HG03342 (cell line): Measurements from ENCODE around the gene ATP8A2.

ENCODE experiments used
- ATAC-seq: cut with Tn5 transposase; IDR thresholded peaks from one replicate; pipeline ENCODE4 v1.9.1; 2021; ENCODE audit warnings: mild to moderate bottlenecking, moderate library complexity; ENCODE audit not compliant: unreplicated experiment

Gene ATP8A2

DNA sequence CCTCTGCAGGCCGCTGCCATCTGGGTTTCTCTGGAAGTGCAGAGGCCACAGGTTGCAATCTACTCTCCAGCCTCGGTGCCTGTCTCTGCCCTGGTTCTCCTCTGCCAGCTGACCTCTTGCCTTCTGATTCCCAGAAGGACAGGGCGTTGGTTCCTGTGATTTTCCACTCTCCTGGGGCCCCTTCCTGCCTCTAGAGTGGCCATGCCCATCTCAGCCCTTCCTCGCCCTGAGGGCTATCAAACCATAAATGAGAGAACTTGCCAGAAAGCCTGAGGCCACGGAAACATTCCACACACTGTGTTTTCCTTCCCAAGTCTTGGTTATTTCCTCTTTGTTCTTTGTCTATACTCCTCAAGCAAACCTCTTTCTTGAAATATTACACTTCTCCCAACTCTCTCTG, 533.8 kb downstream of the ATP8A2 start:
- ATAC-seq: no peak

DNA sequence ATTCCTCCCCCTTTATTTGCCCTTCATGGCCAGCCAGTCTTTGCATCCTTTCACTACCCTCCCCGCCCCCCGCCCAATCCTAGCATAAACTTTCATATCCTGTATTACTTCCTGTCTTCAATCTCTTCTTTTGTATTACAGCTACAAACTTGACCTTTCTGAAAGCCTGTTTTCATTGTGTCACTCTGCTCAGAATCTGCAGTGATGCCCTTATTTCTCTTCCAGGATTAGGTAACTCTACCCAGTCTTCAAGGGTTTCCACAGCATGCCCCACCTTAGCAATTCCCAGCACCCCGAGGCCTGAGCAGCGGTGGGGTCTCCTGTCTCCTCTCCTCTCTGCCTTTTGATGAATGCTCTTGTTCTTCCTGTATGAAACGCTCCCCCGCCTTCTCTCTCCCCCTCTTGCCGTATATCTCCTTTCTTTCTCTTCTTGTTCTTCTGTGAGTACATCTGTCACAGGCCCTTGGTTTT, 534.5 kb downstream of the ATP8A2 start:
- ATAC-seq: no peak

DNA sequence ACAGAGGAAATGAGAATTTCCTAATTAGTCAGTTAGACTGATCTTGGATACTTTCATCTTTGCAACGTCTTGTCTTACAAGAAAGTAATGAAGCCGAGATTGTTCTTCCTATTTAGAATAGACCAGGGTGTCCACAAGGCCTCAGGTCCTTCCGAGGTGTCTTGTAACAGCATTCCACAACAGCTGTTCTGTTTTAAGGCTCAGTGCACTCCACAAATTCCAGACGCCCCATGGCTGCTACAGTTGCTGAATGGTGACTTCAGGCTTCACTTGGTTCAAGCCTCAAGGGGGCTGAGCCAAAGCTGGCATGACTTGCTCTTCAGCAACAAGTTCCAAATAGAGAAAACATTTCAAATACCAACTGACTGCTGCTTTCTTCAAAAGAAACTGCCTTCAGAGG, 536.6 kb downstream of the ATP8A2 start:
- ATAC-seq: no peak

DNA sequence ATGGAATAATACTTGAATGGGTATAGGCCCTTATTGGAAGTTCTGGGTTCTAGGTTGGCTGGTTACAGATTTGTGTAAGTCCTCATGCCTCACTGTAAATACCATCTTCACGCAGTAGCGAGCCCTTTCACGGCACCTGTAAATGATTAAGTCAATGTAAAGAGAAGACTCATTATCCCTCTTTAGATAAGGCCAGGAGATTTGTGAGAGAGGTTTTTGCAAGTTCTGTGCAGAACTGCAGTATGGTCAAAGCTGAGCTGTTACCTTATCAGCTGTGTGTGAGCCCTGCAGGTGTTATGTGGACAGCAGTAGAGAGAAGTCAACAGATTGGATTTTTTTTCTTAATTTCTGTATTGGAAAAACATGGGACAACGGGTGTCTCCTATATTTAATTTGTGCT, 538.5 kb downstream of the ATP8A2 start:
- ATAC-seq: no peak

DNA sequence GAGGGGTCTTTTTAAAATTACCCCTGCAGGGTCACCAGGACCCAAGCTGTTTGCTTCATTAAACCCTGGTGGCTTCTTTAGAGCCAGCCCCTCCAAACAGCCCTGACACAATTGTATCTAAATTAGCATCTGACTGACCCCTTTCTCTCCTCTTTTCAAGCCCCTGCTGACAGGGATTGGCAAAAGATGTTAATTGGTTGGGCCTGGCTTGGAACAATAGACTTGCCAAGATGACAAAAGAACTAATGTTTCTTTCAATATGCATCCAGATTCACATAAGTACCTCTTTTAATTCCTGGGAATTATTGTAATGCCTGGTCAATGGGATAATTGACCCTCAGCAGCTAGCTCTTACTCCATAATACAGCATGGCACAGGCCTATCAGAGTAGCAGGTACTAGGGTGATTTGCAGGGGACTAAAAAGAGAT, 539.2 kb downstream of the ATP8A2 start:
- ATAC-seq: no peak

DNA sequence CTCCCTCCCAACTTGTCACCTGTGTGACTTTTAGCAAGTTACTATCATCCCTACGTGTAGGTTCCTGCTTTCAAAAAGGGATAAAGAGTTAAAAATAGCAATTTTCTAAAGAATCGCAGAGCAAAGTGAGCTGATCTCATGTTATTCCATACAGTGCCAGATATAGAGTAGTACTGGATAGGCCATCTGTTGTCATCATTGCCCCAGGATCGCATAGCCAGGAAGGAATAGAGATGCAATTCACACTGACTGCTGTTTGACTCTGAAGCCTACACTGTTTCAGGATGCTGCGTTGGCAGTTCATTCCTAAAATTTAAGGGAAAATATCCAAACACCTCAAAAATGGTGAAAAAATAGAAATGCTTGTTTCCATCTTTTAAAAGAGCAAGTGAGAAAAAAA, 541.2 kb downstream of the ATP8A2 start:
- no peak for ATAC-seq

DNA sequence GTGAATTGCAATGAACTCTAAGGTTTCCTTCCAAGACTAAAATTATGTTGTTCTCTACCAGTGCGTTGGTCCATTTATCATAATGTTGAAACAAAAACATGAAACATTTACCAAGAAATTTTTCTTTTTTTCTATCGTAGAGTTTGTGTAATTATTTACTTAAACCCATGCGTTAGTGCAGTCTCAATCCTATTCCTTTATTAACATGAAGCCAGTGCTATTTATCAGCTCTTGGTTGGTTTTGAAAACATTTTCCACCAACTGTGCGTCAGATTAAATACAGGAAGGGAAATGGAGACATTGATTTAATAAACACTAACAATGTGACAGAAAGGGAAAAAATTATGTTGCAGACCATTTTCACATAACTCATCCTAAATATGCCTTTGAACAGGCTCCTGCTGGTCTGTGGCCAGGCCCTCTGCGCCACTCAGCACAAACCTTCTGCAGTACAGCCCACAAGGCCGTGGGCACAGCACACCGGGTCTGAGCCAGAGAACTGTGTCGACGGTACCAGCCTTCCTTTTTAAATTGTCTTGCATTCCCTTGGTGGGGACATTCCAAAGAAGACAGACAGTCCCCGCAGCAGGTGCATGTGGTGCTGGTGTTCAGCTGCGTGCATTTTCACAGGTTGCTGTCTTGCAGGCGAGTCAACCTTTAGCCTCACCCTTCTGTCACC, 544.2 kb downstream of the ATP8A2 start:
- no peak for ATAC-seq

DNA sequence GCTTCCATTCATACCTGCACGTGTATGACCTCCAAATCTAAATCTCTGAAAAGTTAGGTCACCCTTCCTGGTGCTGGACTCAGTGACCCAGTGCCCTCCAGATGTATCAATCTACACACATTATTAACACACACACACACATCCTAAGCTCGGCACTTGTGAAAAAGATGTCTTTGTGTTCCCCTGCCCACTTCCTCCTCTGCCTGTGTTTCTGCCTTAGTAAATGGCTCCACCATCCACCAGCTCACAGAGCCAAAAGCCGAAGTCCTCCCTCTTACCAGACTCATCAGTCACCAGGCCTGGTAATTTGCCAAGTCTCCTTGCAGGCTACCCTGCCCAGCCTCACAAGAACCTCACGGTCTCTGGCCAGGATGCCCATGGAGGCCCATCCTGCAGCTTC, 548.5 kb downstream of the ATP8A2 start:
- no peak for ATAC-seq

DNA sequence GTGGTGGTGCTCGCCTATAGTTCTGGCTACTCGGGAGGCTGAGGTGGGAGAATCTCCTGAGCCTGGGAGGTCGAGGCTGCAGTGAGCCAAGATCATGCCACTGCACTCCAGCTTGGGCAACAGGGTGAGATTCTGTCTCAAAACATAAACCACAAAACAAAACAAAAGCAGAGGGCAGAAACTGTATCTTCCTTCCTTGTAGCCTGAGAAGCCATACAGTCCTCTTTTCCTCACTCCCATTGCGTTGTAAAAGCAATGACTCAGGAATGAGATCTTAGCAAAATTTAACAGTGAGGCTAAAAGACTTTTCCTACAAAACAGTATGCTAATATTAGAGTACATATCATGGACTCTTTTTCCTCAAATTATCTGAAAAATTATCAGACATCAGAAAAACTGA, 549.2 kb downstream of the ATP8A2 start:
- ATAC-seq: no peak

DNA sequence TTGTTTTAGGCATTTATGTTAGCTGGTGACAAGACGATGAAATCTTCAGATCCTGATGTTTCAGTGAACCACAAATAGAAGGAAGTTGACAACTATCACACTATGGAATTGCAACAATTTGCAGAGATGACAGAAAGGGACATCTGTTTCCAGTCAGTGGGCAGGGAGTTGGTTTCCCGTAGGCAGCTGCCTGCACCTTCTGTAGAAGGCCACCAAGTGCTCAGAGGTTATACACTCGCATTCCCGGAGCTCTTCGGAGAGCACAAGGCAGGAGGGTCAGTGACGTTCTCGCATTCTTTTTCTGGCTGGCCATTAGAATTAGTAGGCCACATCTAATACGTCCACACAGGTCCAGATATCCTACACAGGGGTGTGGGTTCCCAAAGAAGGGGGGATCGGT, 550.6 kb downstream of the ATP8A2 start:
- no peak for ATAC-seq

DNA sequence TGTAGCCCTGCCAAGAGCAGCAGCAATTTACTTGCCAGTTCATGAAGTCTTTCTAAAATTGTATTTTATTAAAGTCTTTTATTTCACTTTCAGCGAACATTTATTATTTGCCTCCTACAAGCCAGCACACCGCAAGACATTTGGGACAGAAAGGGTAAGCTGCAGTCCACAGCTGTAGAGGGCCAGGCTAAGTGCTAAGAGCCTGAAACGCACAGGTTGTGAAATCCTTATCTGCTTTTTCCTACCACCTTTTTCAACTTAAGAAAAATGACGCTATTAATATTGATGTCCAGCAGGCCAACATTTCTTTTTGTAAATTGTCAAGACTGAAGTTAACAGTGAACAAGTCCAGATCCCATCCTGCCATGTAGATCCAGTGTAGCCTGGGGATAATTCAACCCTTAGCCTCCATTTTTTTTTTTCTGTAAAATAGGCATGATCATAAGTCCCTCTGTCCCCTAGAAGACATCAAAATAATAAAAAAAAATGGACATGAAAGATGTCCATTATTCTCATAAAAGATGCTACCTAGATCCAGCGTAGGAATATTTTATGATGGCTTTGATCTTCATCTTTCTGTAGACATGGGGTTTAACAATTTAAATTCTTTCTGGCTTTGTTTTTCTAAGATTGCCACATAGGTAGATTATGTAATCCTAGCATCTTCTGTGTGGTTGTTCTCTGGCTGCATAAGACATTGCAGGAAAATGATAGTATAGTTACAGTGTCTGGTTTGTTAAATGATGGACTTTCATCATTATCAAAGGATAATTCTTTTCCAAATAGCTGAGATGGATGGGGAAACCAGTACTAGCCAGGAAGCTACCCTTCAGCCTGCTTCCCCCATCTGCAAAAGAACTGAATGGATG, 551.7 kb downstream of the ATP8A2 start:
- ATAC-seq: no peak

DNA sequence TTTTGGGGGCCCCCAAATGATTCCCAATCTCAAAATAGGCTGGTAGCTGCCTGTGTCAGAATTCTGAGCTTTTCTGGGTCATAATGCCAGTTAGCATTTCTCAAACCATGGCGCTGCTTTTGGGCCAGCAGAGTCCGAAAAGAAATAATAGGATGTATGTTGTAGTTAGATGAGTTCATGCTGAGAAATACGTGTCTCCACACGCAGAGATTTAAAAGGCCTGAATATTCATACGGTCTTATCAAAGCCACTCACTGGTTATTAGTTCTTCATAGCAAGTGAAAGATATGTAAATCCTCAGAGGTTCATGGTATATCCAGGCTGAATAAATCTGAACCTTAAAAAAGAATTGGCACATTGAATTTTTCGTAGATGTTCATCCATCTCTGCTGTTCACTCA, 555.6 kb downstream of the ATP8A2 start:
- ATAC-seq: no peak

DNA sequence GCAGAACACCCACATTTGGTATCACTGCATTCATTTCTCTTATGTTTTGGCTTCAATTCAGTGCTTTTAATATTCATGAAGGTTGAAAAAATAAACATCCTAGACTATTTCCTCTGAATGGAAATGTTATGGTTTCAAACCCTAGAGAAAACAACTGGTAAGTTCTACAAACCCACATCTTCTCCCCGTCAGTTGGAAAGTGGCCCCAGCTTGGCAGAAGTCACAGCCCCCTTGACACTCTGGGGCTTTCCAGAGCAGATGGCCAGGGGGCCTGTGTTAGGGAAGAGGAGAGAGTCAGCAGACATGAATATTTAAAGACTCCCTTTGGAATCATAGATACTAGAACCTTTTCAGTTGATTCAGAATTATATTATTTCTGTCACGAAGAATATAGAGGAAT, 556.2 kb downstream of the ATP8A2 start:
- ATAC-seq: no peak

DNA sequence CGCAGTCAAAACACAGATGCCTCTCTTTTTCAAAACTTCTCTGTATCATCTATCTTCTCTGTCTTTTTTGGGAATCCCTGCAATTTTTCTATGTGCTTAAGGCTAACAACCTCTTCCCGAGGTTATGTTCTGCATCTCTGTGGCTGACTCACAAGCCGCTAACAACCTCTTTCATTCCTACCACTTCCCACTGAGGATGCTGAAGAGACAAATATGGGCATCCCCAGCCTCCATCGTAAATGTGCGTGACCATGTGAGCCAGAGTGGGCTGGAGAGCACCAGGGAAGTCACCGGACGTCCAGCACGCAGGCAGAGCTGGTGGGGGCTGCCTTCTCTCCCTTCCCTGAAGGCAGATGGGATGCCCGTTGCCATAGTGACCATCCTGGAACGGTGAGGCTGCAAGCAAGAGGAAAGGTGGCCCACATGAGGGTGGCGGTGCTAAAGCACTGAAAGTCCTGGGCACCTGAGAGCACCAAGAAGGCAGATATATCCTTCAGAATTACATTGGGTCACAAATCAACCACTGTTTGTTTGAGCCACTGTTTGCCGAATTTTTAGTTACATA, 557.2 kb downstream of the ATP8A2 start:
- ATAC-seq: no peak

DNA sequence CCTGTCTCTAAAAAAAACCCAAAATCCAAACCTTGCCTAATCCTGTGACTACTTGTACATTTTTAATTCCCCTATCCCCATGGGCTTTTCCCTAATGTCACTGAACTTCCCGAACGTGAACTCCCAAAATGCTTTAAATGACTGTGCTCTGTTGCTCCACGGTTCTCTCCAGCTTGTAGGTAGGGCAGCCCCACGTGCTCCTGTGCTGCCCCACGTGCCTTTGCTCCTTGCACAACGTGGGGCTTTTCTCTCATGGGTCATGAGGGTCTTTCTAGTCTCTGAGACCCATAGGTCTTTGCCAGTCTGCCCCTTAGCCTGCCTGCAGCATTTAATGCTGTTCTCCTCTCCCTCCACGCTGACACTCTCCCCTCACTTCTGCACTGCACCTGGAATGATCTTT, 558.0 kb downstream of the ATP8A2 start:
- ATAC-seq: no peak

DNA sequence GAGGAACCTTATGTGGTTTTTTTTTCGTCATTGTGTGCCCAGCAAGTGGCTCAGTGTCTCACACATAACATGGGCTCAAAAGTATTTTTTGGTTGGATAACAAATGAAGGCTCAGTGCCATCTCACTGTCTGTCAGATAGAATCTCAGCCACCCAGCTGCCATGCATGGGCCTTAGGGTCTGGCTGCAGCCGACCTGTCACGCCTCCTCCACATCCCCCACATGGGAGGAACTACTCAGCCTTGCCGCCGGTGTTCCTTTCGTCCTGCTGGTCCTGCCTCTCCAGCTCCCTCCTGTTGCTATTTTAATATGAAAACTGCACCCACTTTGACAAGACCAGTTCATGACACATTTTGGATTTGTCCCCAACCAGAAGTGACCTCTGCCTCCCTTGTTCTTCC, 558.9 kb downstream of the ATP8A2 start:
- ATAC-seq: no peak

DNA sequence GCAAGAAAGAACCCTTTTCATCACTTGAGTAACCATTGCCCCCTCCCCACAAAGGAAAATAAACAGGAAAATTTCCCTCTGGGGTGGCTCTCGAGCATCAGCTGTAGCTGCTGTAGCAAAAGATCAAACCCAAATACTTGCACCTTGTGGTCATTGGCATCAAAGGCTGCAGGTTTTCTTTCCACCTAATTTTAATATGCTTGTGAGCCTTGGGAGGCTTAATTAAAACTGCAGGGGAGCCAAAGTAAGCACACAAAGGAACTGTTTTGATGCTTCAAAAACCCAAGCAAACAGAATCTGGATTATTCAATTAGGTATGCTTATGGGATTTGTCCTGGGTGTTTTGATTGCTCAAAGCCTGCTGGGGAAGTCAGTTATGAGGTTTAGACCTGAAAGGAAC, 560.6 kb downstream of the ATP8A2 start:
- ATAC-seq: no peak

DNA sequence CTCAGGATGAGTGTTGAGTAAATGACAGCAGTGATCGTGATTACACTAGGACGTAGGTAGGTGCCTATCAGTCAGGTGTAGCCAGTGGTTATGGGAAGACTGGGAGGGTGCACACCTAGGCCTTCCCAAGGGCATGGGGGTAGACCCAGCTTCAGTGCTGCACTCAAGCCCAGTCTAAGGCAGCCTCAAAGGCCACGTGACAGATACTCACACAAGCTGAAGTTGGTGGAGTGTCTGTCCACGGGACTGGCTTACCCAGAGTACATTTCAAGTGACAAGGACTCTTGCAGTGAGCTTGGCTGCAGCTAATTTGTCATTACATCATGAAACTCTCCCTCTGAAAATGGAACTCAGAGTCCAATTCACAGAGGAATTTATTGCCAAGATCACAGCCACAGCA, 561.7 kb downstream of the ATP8A2 start:
- ATAC-seq: no peak

DNA sequence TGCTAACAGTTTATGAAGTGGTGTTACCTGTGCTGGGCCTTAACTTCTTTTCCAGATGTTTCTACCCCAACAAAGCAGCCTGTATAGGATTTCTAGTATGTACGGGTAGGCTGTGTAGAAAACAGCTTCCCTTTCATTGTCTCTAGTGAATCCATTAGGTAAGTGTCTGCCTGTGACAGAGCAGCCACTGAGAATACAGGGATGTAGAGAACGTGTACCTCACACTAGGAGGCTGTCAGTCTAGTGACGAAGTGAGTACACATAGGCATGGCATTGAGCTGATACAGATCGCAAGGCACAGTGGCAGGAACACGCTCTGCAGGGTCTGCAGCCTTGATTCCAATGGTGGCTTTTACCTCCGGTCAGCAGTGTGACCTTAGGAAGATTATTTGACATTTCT, 562.4 kb downstream of the ATP8A2 start:
- ATAC-seq: no peak

DNA sequence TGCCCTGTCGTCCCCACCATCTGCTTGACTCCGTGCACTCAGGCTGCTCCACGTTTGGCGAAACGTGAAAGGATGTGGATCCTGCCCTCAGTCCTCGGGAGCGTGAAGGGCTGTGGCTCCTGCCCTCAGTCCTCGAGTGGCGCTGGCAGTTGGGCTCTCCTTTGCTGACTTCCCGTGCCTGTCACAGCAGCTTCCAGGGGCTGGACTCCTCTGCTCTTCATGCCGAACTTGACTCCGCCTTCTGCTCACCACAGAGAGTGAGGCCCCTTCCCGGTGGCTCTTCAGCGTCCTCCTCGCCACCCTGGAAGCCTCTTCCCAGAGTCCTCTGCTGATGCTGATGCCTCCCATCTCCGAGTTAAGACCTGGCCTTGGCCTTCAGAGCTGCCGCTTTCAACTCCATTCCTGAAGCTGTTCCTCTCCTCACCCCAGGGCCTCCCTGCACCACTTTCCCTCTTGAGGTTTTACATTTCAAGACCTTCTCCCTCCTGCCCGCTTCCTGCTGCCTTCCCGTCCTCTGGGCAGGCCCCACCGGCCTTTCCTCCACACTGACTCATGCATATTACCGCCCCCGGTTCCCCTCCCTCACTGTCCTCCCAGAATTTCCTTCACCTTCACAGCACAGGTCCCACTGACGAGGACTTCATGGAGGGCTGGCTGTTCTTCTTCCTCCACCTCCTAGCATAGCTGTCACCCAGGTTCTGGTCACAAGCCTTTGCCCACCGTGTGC, 568.4 kb downstream of the ATP8A2 start:
- ATAC-seq: no peak

DNA sequence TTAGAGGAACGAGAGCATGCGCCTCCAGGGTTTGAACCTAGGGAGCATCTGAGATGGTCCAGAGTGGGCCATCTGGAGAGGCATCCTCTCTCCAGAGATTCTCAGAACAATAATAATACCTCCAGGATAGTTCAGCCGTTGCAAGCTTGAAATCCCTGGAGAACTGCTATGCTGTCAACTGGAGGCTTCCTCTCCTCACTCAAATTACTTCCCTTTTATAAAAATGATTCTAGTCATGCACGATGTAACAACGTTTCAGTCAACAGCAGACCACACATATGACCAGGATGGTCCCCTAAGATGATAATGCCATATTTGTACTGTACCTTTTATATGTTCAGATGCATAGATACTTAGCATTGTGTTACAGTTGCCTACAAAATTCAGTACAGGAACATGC, 571.3 kb downstream of the ATP8A2 start:
- ATAC-seq: no peak
